GM18520 (cell line): ENCODE data around the gene ZNF224.
A peak's percentile ranks its signal among the peaks of the same experiment; 100 is the strongest.

Source experiments
- ATAC-seq: cut with Tn5 transposase; IDR thresholded peaks from one replicate; pipeline ENCODE4 v1.9.1; 2021; ENCODE audit not compliant: unreplicated experiment

The ZNF224 gene

GRCh38 chr19:44093931-44094765 is at the start of gene ZNF224:
TSS of gene ZNF224 (plus strand) at chr19:44094361. CDS start at chr19:44097874, 3,513 bp downstream.
- peak; percentile 67 for ATAC-seq

GRCh38 chr19:44050740-44051649 is 43.2 kb upstream of the ZNF224 start:
- no peak for ATAC-seq

- no peak for ATAC-seq
Measured at GRCh38 chr19:44051650-44052402, 42.3 kb upstream of the ZNF224 start, which contains the start of gene ZNF223. TSS of gene ZNF223 (plus strand) at chr19:44052036. CDS start at chr19:44055177, 3,141 bp downstream.

- no peak for ATAC-seq
Measured at GRCh38 chr19:44055870-44056269, 38.3 kb upstream of the ZNF224 start.

GRCh38 chr19:44059229-44059628 is 34.9 kb upstream of the ZNF224 start:
- no peak for ATAC-seq

- no peak for ATAC-seq
Measured at GRCh38 chr19:44061038-44061437, 33.1 kb upstream of the ZNF224 start.

- ATAC-seq = no peak
Measured at GRCh38 chr19:44066305-44066704, 27.9 kb upstream of the ZNF224 start.

- ATAC-seq = no peak
Measured at GRCh38 chr19:44069415-44069814, 24.7 kb upstream of the ZNF224 start.

- ATAC-seq = peak; percentile 83
Measured at GRCh38 chr19:44071824-44072542, 22.2 kb upstream of the ZNF224 start, which contains the start of gene ZNF284. TSS of gene ZNF284 (plus strand) at chr19:44072159. CDS start at chr19:44076390, 4,231 bp downstream.

GRCh38 chr19:44072543-44073401 is 21.4 kb upstream of the ZNF224 start:
- ATAC-seq = no peak

- ATAC-seq = no peak
Measured at GRCh38 chr19:44076325-44076724, 17.8 kb upstream of the ZNF224 start.

GRCh38 chr19:44092108-44092507 is 2.1 kb upstream of the ZNF224 start:
- ATAC-seq = no peak

- no peak for ATAC-seq
Measured at GRCh38 chr19:44107751-44108150, 13.6 kb downstream of the ZNF224 start.

GRCh38 chr19:44109458-44109857 is 15.3 kb downstream of the ZNF224 start:
- no peak for ATAC-seq

GRCh38 chr19:44111910-44112463 is 17.8 kb downstream of the ZNF224 start:
- no peak for ATAC-seq

GRCh38 chr19:44112802-44113137 is 18.6 kb downstream of the ZNF224 start:
- ATAC-seq = no peak

- ATAC-seq = peak; percentile 86
Measured at GRCh38 chr19:44113138-44113783, 19.1 kb downstream of the ZNF224 start, which contains the start of gene ZNF225. TSS of gene ZNF225 (plus strand) at chr19:44113399. CDS start at chr19:44115828, 2,429 bp downstream.

GRCh38 chr19:44113784-44114390 is 19.7 kb downstream of the ZNF224 start:
- no peak for ATAC-seq
